Activated CD8-positive, alpha-beta memory T cell treated with anti-CD3 and anti-CD28 coated beads for 48 hours (primary cell): ENCODE measurements around the gene DYSF.

ENCODE experiments used
- DNase-seq, 3 experiments: peaks; one replicate each; pipeline ENCODE4 v3.0.0-alpha.2; 2020; ENCODE audit warnings: low read depth in 2 of 3, low spot score in 2 of 3

DYSF gene

GRCh38 chr2:71668326-71669057 is 215.1 kb downstream of the DYSF start:
- DNase-seq = no peak

DNA sequence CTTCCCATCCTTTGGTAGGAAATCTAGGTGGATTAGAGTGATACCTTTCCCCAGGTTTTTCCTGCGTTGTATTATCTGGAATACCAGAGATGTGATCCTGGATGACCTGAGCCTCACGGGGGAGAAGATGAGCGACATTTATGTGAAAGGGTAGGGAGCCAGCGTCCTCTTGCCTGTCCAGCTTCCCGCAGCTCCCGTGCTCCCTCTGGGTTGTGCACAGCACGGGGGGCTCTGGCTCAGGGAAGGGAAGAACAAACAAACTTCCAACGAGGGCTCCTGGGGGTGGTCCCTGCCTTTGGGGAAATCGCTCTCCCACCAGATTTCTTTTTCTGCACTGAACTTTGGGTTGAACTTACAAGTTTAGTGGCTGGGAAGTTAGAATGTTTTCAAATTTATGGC is 215.7 kb downstream of the DYSF start:
- DNase-seq = no peak

DNA sequence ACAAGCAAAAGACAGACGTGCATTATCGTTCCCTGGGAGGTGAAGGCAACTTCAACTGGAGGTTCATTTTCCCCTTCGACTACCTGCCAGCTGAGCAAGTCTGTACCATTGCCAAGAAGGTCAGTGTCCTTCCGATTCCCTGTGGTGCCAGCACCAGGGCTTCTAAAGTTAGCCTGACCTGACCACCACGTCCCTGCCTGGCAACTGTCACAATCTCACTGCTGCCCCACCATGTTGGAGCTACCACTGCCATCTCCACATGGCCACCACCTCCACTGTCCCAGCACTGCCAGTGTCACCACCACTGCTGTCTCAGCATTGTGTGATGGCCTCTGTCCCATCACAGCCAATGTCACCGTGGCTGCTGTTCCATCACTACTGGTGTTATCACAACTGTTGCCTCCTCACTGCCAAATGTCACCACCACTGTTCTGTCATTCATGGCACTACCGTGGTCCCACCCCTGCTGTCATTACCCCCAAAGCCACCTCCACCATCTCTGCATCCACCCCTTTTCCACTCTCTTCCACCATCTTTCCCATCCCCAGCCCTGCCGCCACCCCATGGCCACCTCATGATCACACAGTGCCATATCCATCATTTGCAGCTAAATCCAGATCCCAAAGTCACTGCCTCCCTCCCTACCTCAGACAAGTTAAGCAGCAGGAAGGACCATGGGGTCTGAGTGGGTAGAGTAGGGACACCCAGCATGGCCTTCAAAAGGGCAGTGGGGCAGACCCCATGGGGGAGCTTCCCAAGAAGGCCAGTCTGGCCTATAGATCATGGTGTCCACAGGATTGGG is 216.5 kb downstream of the DYSF start:
- no peak for DNase-seq

DNA sequence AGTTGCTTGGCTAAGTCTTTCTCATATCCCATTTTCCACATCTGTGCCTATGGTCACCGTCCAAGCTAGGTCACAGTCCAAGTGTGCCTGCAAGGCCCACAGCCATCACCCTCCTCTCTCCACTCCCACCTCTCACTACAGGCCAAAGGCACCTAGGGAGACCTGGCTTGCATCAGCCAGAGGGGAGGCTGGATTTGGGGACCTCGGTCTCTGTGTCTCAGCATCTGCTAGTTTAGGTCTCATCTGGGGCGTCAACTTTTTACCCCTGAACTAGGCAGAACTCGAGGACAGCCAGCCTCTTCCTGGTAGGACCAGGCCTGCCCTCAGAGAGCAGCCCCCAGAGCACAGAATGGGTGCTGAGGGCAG is 217.1 kb downstream of the DYSF start:
- DNase-seq = no peak

GRCh38 chr2:71671203-71671854 is 218.0 kb downstream of the DYSF start:
- DNase-seq = no peak

- DNase-seq = no peak
Observed at GRCh38 chr2:71671895-71672825, 218.8 kb downstream of the DYSF start.

GRCh38 chr2:71672826-71673795 is 219.8 kb downstream of the DYSF start:
- no peak for DNase-seq

DNA sequence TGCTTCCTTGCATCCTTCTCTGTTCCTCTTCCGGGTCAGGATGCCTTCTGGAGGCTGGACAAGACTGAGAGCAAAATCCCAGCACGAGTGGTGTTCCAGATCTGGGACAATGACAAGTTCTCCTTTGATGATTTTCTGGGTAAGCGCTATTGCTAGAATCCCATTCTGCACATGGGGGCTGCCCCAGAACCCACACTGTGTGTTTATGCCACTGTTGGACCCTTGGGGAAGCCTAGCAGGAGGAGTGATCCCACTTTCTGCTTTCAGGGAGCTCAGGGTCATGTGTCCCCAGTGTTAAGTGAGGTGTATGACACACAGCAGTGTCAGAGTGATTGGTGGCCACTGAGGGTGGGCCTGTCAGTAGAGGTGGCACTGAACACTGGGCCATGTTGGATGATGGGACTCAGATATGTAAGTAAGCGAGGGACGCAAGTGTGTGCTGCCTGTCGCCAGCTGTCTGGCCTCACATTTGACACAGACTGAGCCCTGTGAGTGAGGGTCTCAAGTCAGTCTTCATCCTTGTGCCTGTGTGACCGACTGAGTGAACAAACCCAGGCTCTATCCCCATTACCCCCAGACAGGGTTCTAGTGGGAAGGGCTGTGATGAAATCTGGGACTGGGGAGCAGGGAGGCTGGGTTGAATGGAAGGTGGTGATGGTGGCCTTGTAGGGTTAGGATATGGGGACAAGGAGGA is 220.9 kb downstream of the DYSF start:
- no peak for DNase-seq

- DNase-seq = no peak
Observed at GRCh38 chr2:71675296-71675695, 221.9 kb downstream of the DYSF start.

DNA sequence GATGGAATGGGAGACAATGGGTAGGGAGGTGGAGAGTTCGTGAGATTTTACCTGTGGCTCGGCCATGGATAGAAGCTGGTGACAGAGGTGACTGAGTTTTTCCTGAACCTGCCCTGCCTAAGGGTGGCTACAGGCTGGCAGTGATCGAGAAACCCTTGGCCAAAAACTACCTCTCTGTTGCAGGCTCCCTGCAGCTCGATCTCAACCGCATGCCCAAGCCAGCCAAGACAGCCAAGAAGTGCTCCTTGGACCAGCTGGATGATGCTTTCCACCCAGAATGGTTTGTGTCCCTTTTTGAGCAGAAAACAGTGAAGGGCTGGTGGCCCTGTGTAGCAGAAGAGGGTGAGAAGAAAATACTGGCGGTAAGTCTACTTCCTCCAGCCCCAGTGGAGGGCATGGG is 225.5 kb downstream of the DYSF start:
- no peak for DNase-seq

GRCh38 chr2:71679491-71679890 is 226.1 kb downstream of the DYSF start:
- DNase-seq = no peak

DNA sequence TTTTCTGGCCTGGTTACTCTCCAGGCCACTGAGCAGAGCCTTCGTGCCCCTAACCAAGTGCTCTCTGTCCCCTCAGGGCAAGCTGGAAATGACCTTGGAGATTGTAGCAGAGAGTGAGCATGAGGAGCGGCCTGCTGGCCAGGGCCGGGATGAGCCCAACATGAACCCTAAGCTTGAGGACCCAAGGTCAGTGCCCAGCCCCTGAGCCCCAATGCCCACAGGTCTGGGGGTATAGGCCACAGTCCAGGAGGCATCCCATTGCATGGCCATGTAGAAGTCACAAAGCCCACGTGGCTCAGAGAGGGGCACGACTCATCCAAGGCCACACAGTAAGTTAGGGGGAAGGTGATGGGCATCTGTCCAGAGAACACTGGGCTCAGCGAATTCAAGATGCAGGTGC is 227.6 kb downstream of the DYSF start:
- DNase-seq = no peak

DNA sequence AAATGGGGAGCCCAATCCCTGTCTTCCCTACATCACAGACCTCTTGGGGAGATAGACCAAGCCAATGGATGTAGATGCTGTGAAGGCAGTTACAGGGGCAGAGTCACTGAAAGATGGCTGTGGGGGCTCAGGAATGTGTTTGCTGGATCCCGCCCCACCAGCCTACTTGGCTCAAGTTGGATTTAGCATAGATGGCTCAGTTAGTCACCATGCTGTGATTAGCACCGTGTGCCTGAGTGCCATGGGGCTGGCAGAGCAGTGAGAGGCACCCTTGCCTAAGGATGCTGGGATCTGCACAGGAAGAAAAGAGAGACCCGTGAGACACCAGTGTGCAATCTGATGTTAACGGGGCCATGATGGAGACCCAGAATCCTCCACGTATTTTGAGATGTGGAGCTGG is 228.3 kb downstream of the DYSF start:
- no peak for DNase-seq

- no peak for DNase-seq
Observed at GRCh38 chr2:71682341-71682740, 229.0 kb downstream of the DYSF start.

- DNase-seq = no peak
Observed at GRCh38 chr2:71683070-71683469, 229.7 kb downstream of the DYSF start.

GRCh38 chr2:71683666-71684065 is 230.3 kb downstream of the DYSF start:
- no peak for DNase-seq

DNA sequence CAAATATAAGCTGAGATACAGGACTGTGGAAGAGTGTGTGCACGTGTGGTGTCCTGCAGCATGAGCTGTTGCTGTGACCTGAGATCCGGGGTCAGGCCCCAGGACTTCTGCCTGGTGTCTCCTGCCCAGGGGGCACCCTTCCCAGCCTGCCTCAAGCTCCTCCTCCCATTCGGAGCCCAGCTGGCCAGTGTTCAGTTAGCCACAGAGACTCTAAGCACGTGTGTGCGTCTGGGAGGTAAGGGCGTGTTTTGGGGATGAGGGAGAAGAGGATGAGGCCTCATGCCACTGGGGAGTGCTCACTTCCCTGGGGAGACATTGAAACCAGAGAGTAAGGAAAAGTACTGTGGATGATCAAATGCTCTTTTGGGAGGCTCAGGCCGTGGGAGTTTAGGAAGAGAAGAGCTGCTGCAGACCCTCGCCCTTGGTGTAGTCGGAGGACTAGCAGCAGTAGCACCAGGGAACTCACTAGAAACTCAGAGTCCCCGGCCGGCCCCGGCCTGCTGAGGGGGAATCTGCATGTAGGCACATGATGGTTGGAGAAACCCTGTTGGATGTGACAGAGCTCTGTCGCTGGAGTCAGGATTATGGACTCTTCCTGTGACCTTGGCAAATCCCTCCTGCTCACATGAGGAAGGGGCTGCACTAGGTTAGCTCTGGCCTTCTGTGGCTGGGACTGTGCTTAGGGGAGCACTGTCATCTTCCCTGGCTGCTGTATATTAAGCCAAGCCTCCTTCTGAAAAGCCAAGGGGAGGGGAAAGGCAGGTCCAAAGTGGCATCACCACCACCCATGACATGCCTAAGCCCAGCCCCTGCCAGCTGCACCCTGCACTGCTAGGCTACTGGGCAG is 231.1 kb downstream of the DYSF start:
- DNase-seq = no peak

GRCh38 chr2:71685073-71685848 is 231.9 kb downstream of the DYSF start:
- DNase-seq = no peak
